Measurements from ENCODE around the gene MBL2.

The MBL2 gene

GRCh38 chr10:52739380-52740154 is 33.0 kb downstream of the MBL2 start:
- Histone ChIP-seq H3K36me3 (ENCODE audit: control insufficient read depth, insufficient read depth, low read length) (no peaks in the 10 kb centered on the region), H3K27me3 (ENCODE audit: control insufficient read depth, insufficient read depth, low read length) (no peaks in the 10 kb centered on the region), H3K4me3 (ENCODE audit: low read depth, low read length) (no peak overlapping the region), H3K9ac (ENCODE audit: low read length) (no peak overlapping the region), H3K27ac (ENCODE audit: low read depth, low read length) (no peak overlapping the region), H3K9me3 (ENCODE audit: control insufficient read depth, insufficient read depth, low read depth, low read length) (peaks cover 10% of the 10 kb centered on the region), H3K4me1 (ENCODE audit: control insufficient read depth, insufficient read depth, low read length) (no peaks in the 10 kb centered on the region)

GRCh38 chr10:52738951-52739350 is 33.6 kb downstream of the MBL2 start:
- no peaks in the 10 kb centered on the region for H3K4me1 ChIP-seq (ENCODE audit: control insufficient read depth, insufficient read depth, low read length)
- no peak overlapping the region for H3K27ac ChIP-seq (ENCODE audit: low read depth, low read length)
- H3K9me3 ChIP-seq (ENCODE audit: control insufficient read depth, insufficient read depth, low read depth, low read length) = peaks cover 10% of the 10 kb centered on the region
- H3K9ac ChIP-seq (ENCODE audit: low read length) = no peak overlapping the region
- H3K4me3 ChIP-seq (ENCODE audit: low read depth, low read length) = no peak overlapping the region
- no peaks in the 10 kb centered on the region for H3K27me3 ChIP-seq (ENCODE audit: control insufficient read depth, insufficient read depth, low read length)
- H3K36me3 ChIP-seq (ENCODE audit: control insufficient read depth, insufficient read depth, low read length) = no peaks in the 10 kb centered on the region

GRCh38 chr10:52729271-52730104 is 43.1 kb downstream of the MBL2 start:
- no peaks in the 10 kb centered on the region for H3K4me1 ChIP-seq (ENCODE audit: control insufficient read depth, insufficient read depth, low read length)
- H3K4me3 ChIP-seq (ENCODE audit: low read depth, low read length) = no peak overlapping the region
- no peak overlapping the region for H3K27ac ChIP-seq (ENCODE audit: low read depth, low read length)
- H3K36me3 ChIP-seq (ENCODE audit: control insufficient read depth, insufficient read depth, low read length) = no peaks in the 10 kb centered on the region
- H3K9me3 ChIP-seq (ENCODE audit: control insufficient read depth, insufficient read depth, low read depth, low read length) = no peaks in the 10 kb centered on the region
- H3K9ac ChIP-seq (ENCODE audit: low read length) = no peak overlapping the region
- H3K27me3 ChIP-seq (ENCODE audit: control insufficient read depth, insufficient read depth, low read length) = no peaks in the 10 kb centered on the region

GRCh38 chr10:52720018-52720417 is 52.6 kb downstream of the MBL2 start:
- no peak overlapping the region for H3K4me3 ChIP-seq (ENCODE audit: low read depth, low read length)
- no peaks in the 10 kb centered on the region for H3K4me1 ChIP-seq (ENCODE audit: control insufficient read depth, insufficient read depth, low read length)
- no peak overlapping the region for H3K9ac ChIP-seq (ENCODE audit: low read length)
- H3K36me3 ChIP-seq (ENCODE audit: control insufficient read depth, insufficient read depth, low read length) = no peaks in the 10 kb centered on the region
- H3K27ac ChIP-seq (ENCODE audit: low read depth, low read length) = no peak overlapping the region
- H3K9me3 ChIP-seq (ENCODE audit: control insufficient read depth, insufficient read depth, low read depth, low read length) = no peaks in the 10 kb centered on the region
- H3K27me3 ChIP-seq (ENCODE audit: control insufficient read depth, insufficient read depth, low read length) = no peaks in the 10 kb centered on the region

Data from HUES6 (cell line).